WTC11 (cell line): ENCODE measurements around the gene GNAS. TPM values are rescaled to one million over a fixed set of nuclear protein-coding genes. Genes with fewer than 3 reads are reported as not detected.
A peak's percentile ranks its signal among the peaks of the same experiment; 100 is the strongest.

ENCODE experiments used
- ATAC-seq: fragments of 200-7000 bp; cut with Tn5 transposase; 2 replicates; pipeline ENCODE4 v1.10.0; 2021; ENCODE audit warnings: mild to moderate bottlenecking, moderate library complexity
- CTCF ChIA-PET: fragments of 300-600 bp; sonication (Branson Sonifier 250); formaldehyde crosslinking; loops from one replicate; lab custom pipeline; 2021; ENCODE audit warnings: antibody characterized with exemption; lab: Charles Lee
- POLR2A ChIA-PET: fragments of 350-600 bp; sonication (Branson Sonifier 250); formaldehyde crosslinking; loops from one replicate; lab custom pipeline; 2021; ENCODE audit warnings: antibody characterized with exemption; lab: Charles Lee
- DNase-seq: peaks from one replicate; pipeline ENCODE4 v3.0.0; 2021; ENCODE audit warnings: low spot score
- H3K27ac Mint-ChIP-seq: 2 replicates; pipeline ENCODE4 v1.8.0; 2021; ENCODE audit warnings: mixed read lengths
- H3K27me3 Mint-ChIP-seq: 2 replicates; pipeline ENCODE4 v1.8.0; 2021; ENCODE audit warnings: low read depth, mild to moderate bottlenecking, moderate library complexity, mixed read lengths
- H3K36me3 Mint-ChIP-seq: 2 replicates; pipeline ENCODE4 v1.8.0; 2021; ENCODE audit warnings: mixed read lengths
- H3K4me1 Mint-ChIP-seq: 2 replicates; pipeline ENCODE4 v1.8.0; 2022; ENCODE audit warnings: mixed read lengths
- H3K4me3 Mint-ChIP-seq: 2 replicates; pipeline ENCODE4 v1.8.0; 2021; ENCODE audit warnings: mild to moderate bottlenecking, moderate library complexity, mixed read lengths
- H3K9me3 Mint-ChIP-seq: 2 replicates; pipeline ENCODE4 v1.8.0; 2021; ENCODE audit warnings: mixed read lengths
- EMX1 ChIP-seq: fragments of 250-450 bp; sonication (Bioruptor Pico); IDR thresholded peaks from 2 replicates; pipeline ENCODE4 v1.8.0; 2021; ENCODE audit warnings: mild to moderate bottlenecking
- ETV6 ChIP-seq: sonication (generic); formaldehyde crosslinking; IDR thresholded peaks from 2 replicates; pipeline ENCODE4 v1.8.1; 2022; ENCODE audit warnings: mild to moderate bottlenecking, missing genetic modification reagents
- GABPB1 ChIP-seq: sonication (generic); formaldehyde crosslinking; IDR thresholded peaks from 2 replicates; pipeline ENCODE4 v1.8.1; 2023; ENCODE audit warnings: mild to moderate bottlenecking, missing genetic modification reagents
- HMGA2 ChIP-seq: fragments of 250-450 bp; sonication (Bioruptor Pico); IDR thresholded peaks from 2 replicates; pipeline ENCODE4 v1.4.0; 2021; ENCODE audit warnings: mild to moderate bottlenecking, moderate library complexity
- KAT7 ChIP-seq: sonication (generic); formaldehyde crosslinking; IDR thresholded peaks from 2 replicates; pipeline ENCODE4 v1.8.1; 2023; ENCODE audit warnings: missing genetic modification reagents, mild to moderate bottlenecking, borderline replicate concordance
- NR1H2 ChIP-seq: sonication (generic); formaldehyde crosslinking; IDR thresholded peaks from 2 replicates; pipeline ENCODE4 v1.9.0; 2021; ENCODE audit warnings: mild to moderate bottlenecking, moderate library complexity, missing genetic modification reagents
- NR2C2 ChIP-seq: sonication (generic); formaldehyde crosslinking; IDR thresholded peaks from 2 replicates; pipeline ENCODE4 v1.8.0; 2022; ENCODE audit warnings: mild to moderate bottlenecking, missing genetic modification reagents
- RELA ChIP-seq: sonication (generic); formaldehyde crosslinking; IDR thresholded peaks from 2 replicates; pipeline ENCODE4 v1.8.1; 2022; ENCODE audit warnings: missing genetic modification reagents, mild to moderate bottlenecking, borderline replicate concordance
- RORB ChIP-seq: fragments of 250-450 bp; sonication (Bioruptor Pico); IDR thresholded peaks from 2 replicates; pipeline ENCODE4 v1.9.0; 2021; ENCODE audit warnings: mild to moderate bottlenecking
- SMAD4 ChIP-seq: sonication (generic); formaldehyde crosslinking; IDR thresholded peaks from 2 replicates; pipeline ENCODE4 v1.8.0; 2022; ENCODE audit warnings: mild to moderate bottlenecking, missing genetic modification reagents
- TP53 ChIP-seq: sonication (generic); formaldehyde crosslinking; IDR thresholded peaks from 2 replicates; pipeline ENCODE4 v1.8.1; 2023; ENCODE audit warnings: mild to moderate bottlenecking, missing genetic modification reagents
- ZBTB21 ChIP-seq: sonication (generic); formaldehyde crosslinking; IDR thresholded peaks from 2 replicates; pipeline ENCODE4 v1.8.1; 2023; ENCODE audit warnings: mild to moderate bottlenecking, missing genetic modification reagents, borderline replicate concordance
- ZNF138 ChIP-seq: sonication (generic); formaldehyde crosslinking; conservative IDR thresholded peaks from 2 replicates; pipeline ENCODE4 v1.8.1; 2022; ENCODE audit warnings: mild to moderate bottlenecking, moderate library complexity, missing genetic modification reagents
- ZNF317 ChIP-seq: sonication (generic); formaldehyde crosslinking; IDR thresholded peaks from 2 replicates; pipeline ENCODE4 v1.8.1; 2023; ENCODE audit warnings: low read depth, mild to moderate bottlenecking, moderate library complexity, missing genetic modification reagents, borderline replicate concordance
- ZNF423 ChIP-seq: fragments of 250-450 bp; sonication (Bioruptor Pico); IDR thresholded peaks from 2 replicates; pipeline ENCODE4 v2.1.2; 2022; ENCODE audit warnings: mild to moderate bottlenecking, moderate library complexity
- total RNA-seq: library from RNA; stranded (reverse); gene quantifications from 3 replicates; pipeline ENCODE4 v1.2.3, GENCODE V29; 2021
- TF ChIP-seq, protein P1 (sequence below): fragments of 200-600 bp; IDR thresholded peaks from 2 replicates; pipeline ENCODE4 v1.8.0; 2022; ENCODE audit warnings: antibody characterized with exemption
- TF ChIP-seq, protein P2 (sequence below): sonication (generic); formaldehyde crosslinking; conservative IDR thresholded peaks from 2 replicates; pipeline ENCODE4 v1.8.1; 2022; ENCODE audit warnings: mild to moderate bottlenecking, missing genetic modification reagents
- TF ChIP-seq, protein P3 (sequence below): sonication (generic); formaldehyde crosslinking; IDR thresholded peaks from 2 replicates; pipeline ENCODE4 v1.8.1; 2022; ENCODE audit warnings: missing genetic modification reagents, borderline replicate concordance
- TF ChIP-seq, protein P4 (sequence below): sonication (generic); formaldehyde crosslinking; IDR thresholded peaks from 2 replicates; pipeline ENCODE4 v1.8.0; 2022; ENCODE audit warnings: missing genetic modification reagents
- TF ChIP-seq, protein P5 (sequence below): sonication (generic); formaldehyde crosslinking; IDR thresholded peaks from 2 replicates; pipeline ENCODE4 v1.8.1; 2023; ENCODE audit warnings: mild to moderate bottlenecking, missing genetic modification reagents, moderate library complexity
- TF ChIP-seq, protein P6 (sequence below): sonication (generic); formaldehyde crosslinking; IDR thresholded peaks from 2 replicates; pipeline ENCODE4 v1.8.1; 2023; ENCODE audit warnings: mild to moderate bottlenecking, missing genetic modification reagents, moderate library complexity

Gene GNAS
- total RNA-seq, 1 experiment from 2014 or later: 868 TPM

DNA sequence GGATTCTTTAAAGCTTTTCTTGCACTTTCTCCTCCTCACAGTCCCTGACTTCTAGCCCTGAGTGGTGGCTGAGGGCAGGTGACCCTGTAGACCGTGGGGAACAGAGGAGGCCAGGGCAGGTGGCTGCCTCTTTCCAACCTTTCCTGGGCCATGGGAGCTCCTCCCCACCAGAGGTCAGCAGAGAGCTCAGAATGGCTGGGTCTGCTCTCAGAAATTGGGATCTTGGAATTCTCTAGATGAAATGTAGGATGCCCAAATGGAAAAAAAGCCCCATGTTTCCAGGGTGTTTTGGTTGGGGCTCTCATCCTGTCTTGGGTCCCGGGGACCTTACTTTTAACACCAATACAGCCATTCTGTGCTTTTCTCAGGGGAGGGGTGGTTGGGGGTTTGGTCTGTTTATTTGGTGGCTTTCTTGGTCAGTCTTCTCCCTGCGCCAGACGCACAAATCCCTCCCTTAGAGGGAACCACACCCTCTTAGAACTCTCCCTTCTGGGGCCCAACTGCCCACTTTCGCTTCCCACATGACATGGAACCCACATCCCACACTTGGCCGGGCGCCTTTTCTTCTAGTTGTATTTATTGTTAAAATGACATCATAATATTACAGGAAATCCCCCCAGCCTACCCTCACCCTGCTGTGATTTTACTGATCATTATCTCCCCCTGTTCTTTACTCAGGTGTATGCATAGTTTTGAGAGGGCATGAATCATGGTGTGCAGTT is 17.9 kb downstream of the GNAS start:
- Mint-ChIP-seq H3K27me3 (no peaks in the 10 kb centered on the region), H3K4me1 (peaks cover 33% of the 10 kb centered on the region), H3K4me3 (no peak overlapping the region), H3K27ac (no peak overlapping the region), H3K9me3 (peaks cover 6% of the 10 kb centered on the region), H3K36me3 (peaks cover 10% of the 10 kb centered on the region)
- ChIA-PET POLR2A (interaction anchor here (0.8 to 1.2 kb wide), 3 partner anchors 18 to 219 kb away, joined by 3 to 5 read pairs (median 3); partner anchors contain the start of gene GNAS), CTCF (interaction anchor here (0.6 to 1.9 kb wide), 46 partner anchors 9 to 636 kb away, joined by 3 to 18 read pairs (median 4); partner anchors contain the start of genes APCDD1L, ATP5F1E, GNAS and NELFCD)
- ATAC-seq (peak; percentile 91), DNase-seq (peak; percentile 83)
- TF ChIP-seq, protein P1, sequence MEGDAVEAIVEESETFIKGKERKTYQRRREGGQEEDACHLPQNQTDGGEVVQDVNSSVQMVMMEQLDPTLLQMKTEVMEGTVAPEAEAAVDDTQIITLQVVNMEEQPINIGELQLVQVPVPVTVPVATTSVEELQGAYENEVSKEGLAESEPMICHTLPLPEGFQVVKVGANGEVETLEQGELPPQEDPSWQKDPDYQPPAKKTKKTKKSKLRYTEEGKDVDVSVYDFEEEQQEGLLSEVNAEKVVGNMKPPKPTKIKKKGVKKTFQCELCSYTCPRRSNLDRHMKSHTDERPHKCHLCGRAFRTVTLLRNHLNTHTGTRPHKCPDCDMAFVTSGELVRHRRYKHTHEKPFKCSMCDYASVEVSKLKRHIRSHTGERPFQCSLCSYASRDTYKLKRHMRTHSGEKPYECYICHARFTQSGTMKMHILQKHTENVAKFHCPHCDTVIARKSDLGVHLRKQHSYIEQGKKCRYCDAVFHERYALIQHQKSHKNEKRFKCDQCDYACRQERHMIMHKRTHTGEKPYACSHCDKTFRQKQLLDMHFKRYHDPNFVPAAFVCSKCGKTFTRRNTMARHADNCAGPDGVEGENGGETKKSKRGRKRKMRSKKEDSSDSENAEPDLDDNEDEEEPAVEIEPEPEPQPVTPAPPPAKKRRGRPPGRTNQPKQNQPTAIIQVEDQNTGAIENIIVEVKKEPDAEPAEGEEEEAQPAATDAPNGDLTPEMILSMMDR: peak; percentile 76
- TF ChIP-seq GABPB1 (CRISPR knock-in tag): peak; percentile 31; the same call in 1 of the 2 replicates
- no peak for TF ChIP-seq EMX1 (CRISPR knock-in tag)

DNA sequence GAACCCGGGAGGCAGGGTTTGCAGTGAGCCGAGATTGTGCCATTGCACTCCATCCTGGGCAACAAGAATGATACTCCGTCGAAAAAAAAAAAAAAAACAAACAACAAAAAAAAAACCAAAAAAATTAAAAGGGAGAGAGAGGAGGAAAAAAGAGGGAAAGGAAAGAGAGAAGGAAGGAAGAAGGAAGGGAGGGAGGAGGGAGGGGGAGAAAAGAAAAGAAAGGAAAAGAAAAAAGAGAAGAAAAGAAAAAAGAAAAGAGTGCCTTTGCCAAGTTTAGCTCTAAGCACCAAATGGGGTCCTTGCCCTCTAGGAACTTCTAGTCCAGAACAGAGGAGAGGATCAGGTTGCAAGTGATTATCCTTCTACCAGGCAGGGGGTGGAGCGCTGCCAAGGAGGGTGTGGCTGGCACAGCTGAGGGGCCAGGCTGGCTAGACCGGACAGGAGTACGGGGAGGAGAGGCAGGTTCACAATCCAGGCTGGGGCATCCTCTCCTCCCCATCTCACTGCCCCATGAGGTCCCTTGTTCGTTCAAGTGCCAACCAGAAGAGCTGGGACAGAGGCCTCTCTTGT is 19.1 kb downstream of the GNAS start:
- DNase-seq (no peak), ATAC-seq (no peak)
- H3K9me3 Mint-ChIP-seq: peaks cover 6% of the 10 kb centered on the region
- POLR2A ChIA-PET: interaction anchor here (0.7 kb wide), 1 partner anchor 16 kb away, joined by 9 read pairs; no protein-coding TSS in a partner anchor
- peaks cover 10% of the 10 kb centered on the region for H3K36me3 Mint-ChIP-seq
- no peaks in the 10 kb centered on the region for H3K27me3 Mint-ChIP-seq
- TF ChIP-seq, protein P2, sequence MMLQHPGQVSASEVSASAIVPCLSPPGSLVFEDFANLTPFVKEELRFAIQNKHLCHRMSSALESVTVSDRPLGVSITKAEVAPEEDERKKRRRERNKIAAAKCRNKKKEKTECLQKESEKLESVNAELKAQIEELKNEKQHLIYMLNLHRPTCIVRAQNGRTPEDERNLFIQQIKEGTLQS (CRISPR knock-in tag): no peak
- TF ChIP-seq, protein P3, sequence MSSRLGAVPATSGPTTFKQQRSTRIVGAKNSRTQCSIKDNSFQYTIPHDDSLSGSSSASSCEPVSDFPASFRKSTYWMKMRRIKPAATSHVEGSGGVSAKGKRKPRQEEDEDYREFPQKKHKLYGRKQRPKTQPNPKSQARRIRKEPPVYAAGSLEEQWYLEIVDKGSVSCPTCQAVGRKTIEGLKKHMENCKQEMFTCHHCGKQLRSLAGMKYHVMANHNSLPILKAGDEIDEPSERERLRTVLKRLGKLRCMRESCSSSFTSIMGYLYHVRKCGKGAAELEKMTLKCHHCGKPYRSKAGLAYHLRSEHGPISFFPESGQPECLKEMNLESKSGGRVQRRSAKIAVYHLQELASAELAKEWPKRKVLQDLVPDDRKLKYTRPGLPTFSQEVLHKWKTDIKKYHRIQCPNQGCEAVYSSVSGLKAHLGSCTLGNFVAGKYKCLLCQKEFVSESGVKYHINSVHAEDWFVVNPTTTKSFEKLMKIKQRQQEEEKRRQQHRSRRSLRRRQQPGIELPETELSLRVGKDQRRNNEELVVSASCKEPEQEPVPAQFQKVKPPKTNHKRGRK: peak; percentile 90; the same call in 1 of the 2 replicates
- no peak overlapping the region for H3K4me3 Mint-ChIP-seq
- CTCF ChIA-PET: interaction anchor here (0.7 to 1.0 kb wide), 3 partner anchors 211 to 624 kb away, joined by 3 to 4 read pairs (median 3); no protein-coding TSS in a partner anchor
- no peak overlapping the region for H3K27ac Mint-ChIP-seq
- H3K4me1 Mint-ChIP-seq: peaks cover 41% of the 10 kb centered on the region

DNA sequence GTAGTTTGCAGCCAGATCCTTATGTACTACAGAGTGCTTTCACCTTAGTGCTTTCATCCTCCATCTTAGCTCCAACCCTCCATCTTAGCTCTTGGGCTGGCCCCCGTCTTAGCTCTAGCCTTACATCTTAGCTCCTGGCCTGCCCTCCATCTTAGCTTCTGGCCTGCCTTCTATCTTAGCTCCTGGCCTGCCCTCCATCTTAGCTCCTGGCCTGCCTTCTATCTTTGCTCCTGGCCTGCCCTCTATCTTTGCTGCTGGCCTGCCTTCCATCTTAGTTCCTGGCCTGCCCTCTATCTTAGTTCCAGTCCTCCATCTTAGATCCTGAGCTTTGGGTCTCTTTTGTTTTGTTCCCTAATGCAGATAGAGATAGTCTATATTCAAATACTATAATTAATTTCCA is 22.0 kb downstream of the GNAS start:
- no peak overlapping the region for H3K27ac Mint-ChIP-seq
- H3K36me3 Mint-ChIP-seq: peaks cover 10% of the 10 kb centered on the region
- H3K4me3 Mint-ChIP-seq: no peak overlapping the region
- no peak for ATAC-seq
- ChIA-PET POLR2A (no interaction called here), CTCF (interaction anchor here (0.8 to 1.2 kb wide), 2 partner anchors 333 to 530 kb away, joined by 3 read pairs; no protein-coding TSS in a partner anchor)
- peaks cover 54% of the 10 kb centered on the region for H3K4me1 Mint-ChIP-seq
- H3K9me3 Mint-ChIP-seq: peaks cover 6% of the 10 kb centered on the region
- DNase-seq: no peak
- H3K27me3 Mint-ChIP-seq: no peaks in the 10 kb centered on the region
- TF ChIP-seq TP53 (CRISPR knock-in tag): no peak
- TF ChIP-seq ZNF423 (CRISPR knock-in tag): no peak
- no peak for TF ChIP-seq HMGA2 (CRISPR knock-in tag)
- no peak for TF ChIP-seq NR1H2 (CRISPR knock-in tag)
- no peak for TF ChIP-seq SMAD4 (CRISPR knock-in tag)
- no peak for TF ChIP-seq KAT7 (CRISPR knock-in tag)
- TF ChIP-seq, protein P2 (CRISPR knock-in tag): no peak
- TF ChIP-seq NR2C2: no peak
- no peak for TF ChIP-seq RELA (CRISPR knock-in tag)
- TF ChIP-seq, protein P4, sequence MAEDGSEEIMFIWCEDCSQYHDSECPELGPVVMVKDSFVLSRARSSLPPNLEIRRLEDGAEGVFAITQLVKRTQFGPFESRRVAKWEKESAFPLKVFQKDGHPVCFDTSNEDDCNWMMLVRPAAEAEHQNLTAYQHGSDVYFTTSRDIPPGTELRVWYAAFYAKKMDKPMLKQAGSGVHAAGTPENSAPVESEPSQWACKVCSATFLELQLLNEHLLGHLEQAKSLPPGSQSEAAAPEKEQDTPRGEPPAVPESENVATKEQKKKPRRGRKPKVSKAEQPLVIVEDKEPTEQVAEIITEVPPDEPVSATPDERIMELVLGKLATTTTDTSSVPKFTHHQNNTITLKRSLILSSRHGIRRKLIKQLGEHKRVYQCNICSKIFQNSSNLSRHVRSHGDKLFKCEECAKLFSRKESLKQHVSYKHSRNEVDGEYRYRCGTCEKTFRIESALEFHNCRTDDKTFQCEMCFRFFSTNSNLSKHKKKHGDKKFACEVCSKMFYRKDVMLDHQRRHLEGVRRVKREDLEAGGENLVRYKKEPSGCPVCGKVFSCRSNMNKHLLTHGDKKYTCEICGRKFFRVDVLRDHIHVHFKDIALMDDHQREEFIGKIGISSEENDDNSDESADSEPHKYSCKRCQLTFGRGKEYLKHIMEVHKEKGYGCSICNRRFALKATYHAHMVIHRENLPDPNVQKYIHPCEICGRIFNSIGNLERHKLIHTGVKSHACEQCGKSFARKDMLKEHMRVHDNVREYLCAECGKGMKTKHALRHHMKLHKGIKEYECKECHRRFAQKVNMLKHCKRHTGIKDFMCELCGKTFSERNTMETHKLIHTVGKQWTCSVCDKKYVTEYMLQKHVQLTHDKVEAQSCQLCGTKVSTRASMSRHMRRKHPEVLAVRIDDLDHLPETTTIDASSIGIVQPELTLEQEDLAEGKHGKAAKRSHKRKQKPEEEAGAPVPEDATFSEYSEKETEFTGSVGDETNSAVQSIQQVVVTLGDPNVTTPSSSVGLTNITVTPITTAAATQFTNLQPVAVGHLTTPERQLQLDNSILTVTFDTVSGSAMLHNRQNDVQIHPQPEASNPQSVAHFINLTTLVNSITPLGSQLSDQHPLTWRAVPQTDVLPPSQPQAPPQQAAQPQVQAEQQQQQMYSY (CRISPR knock-in tag): no peak
- no peak for TF ChIP-seq ZNF138 (CRISPR knock-in tag)
- TF ChIP-seq RORB (CRISPR knock-in tag): no peak
- TF ChIP-seq ETV6 (CRISPR knock-in tag): no peak
- TF ChIP-seq, protein P5, sequence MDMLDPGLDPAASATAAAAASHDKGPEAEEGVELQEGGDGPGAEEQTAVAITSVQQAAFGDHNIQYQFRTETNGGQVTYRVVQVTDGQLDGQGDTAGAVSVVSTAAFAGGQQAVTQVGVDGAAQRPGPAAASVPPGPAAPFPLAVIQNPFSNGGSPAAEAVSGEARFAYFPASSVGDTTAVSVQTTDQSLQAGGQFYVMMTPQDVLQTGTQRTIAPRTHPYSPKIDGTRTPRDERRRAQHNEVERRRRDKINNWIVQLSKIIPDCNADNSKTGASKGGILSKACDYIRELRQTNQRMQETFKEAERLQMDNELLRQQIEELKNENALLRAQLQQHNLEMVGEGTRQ (CRISPR knock-in tag): no peak
- TF ChIP-seq, protein P6, sequence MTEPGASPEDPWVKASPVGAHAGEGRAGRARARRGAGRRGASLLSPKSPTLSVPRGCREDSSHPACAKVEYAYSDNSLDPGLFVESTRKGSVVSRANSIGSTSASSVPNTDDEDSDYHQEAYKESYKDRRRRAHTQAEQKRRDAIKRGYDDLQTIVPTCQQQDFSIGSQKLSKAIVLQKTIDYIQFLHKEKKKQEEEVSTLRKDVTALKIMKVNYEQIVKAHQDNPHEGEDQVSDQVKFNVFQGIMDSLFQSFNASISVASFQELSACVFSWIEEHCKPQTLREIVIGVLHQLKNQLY: no peak
- TF ChIP-seq ZNF317 (CRISPR knock-in tag): no peak
- no peak for TF ChIP-seq ZBTB21
